ENCODE data around the gene PIH1D1.

Gene PIH1D1

GRCh38 chr19:49465371-49465770 is 13.8 kb upstream of the PIH1D1 start:
- DNase-seq: no peak
- H4K91ac ChIP-seq (ENCODE audit: low read length): no peak overlapping the region
- H3K9me3 ChIP-seq (ENCODE audit: control insufficient read depth, low read length): no peaks in the 10 kb centered on the region
- H2AK5ac ChIP-seq (ENCODE audit: low read length, severe bottlenecking): no peak overlapping the region
- no peak overlapping the region for H3K18ac ChIP-seq (ENCODE audit: low read depth in 1 of 2, low read length in 2 of 2)
- no peak overlapping the region for H4K8ac ChIP-seq (ENCODE audit: low read length)
- H2BK15ac ChIP-seq (ENCODE audit: low read depth, poor library complexity, severe bottlenecking): no peak overlapping the region
- H2BK12ac ChIP-seq (ENCODE audit: low read length in 2 of 2): no peak overlapping the region
- no peak overlapping the region for H2AFZ ChIP-seq (ENCODE audit: low read depth, low read length)
- no peak overlapping the region for H3K4me3 ChIP-seq (ENCODE audit: insufficient read depth in 1 of 2, low read depth in 1 of 2, low read length in 2 of 2)
- H3K23ac ChIP-seq (ENCODE audit: low read length in 2 of 2): no peak overlapping the region
- no peaks in the 10 kb centered on the region for H3K27me3 ChIP-seq (ENCODE audit: control insufficient read depth in 1 of 2, insufficient read depth in 1 of 2, low read length in 2 of 2)
- H3K27ac ChIP-seq (ENCODE audit: low read length, poor library complexity, severe bottlenecking): no peak overlapping the region
- H2BK120ac ChIP-seq (ENCODE audit: low read depth, low read length): no peak overlapping the region
- H3K4me2 ChIP-seq (ENCODE audit: low read length, poor library complexity, severe bottlenecking): no peak overlapping the region
- no peak overlapping the region for H2BK5ac ChIP-seq (ENCODE audit: low read depth, low read length, poor library complexity, severe bottlenecking)
- H3K79me1 ChIP-seq (replicated peaks; ENCODE audit: low read length, poor library complexity, severe bottlenecking): no peaks in the 10 kb centered on the region
- no peak overlapping the region for H3K4ac ChIP-seq (ENCODE audit: low read depth in 1 of 2, low read length in 2 of 2)
- H3K4me1 ChIP-seq (ENCODE audit: control insufficient read depth, insufficient read depth, low read depth, low read length): peaks cover 1% of the 10 kb centered on the region
- H3K9ac ChIP-seq (ENCODE audit: low read length): no peak overlapping the region
- 97% methylated on average over 3 of the region's 3 CpGs for WGBS
- no peak overlapping the region for H3K14ac ChIP-seq (ENCODE audit: low read length in 2 of 2)
- peaks cover 8 to 69% of the 10 kb centered on the region in 2 experiments for H3K36me3 ChIP-seq (ENCODE audit: control insufficient read depth in 1 of 2, insufficient read depth in 2 of 2, low read depth in 1 of 2, low read length in 2 of 2)

DNA sequence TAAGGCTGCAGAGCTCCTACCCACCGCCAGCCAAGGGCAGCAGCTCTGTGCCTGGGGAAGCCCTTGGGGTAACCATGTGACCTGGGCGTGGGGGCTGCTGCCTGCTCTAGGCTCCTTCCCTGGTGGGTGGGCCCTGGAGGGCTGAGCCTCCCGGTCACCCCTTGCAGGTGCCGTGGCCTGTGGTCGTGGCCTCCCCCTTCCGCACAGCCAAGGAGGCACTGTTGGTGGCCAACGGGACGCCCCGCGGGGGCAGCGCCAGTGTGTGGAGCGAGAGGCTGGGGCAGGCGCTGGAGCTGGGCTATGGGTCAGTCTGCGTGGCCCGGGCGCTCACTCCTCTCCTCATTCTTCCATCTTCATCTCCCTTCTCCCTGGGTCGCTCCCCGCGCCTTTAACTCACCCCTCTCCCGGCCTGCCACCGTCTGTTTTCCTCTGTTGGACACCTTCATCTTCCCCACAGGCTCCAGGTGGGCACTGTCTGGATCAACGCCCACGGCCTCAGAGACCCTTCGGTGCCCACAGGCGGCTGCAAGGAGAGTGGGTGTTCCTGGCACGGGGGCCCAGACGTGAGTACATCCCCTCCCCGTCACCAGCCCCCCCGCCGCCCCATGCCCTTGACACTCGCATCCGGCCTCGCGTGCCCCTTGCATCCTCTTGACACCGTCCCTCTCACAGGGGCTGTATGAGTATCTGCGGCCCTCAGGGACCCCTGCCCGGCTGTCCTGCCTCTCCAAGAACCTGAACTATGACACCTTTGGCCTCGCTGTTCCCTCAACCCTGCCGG is 12.5 kb upstream of the PIH1D1 start:
- Histone ChIP-seq H3K4me2 (ENCODE audit: low read length, poor library complexity, severe bottlenecking) (no peak overlapping the region), H2BK120ac (ENCODE audit: low read depth, low read length) (no peak overlapping the region), H2BK15ac (ENCODE audit: low read depth, poor library complexity, severe bottlenecking) (no peak overlapping the region), H3K4me3 (ENCODE audit: insufficient read depth in 1 of 2, low read depth in 1 of 2, low read length in 2 of 2) (no peak overlapping the region), H4K8ac (ENCODE audit: low read length) (no peak overlapping the region), H3K9me3 (ENCODE audit: control insufficient read depth, low read length) (no peaks in the 10 kb centered on the region), H3K79me1 (replicated peaks; ENCODE audit: low read length, poor library complexity, severe bottlenecking) (peaks cover 5% of the 10 kb centered on the region), H3K9ac (ENCODE audit: low read length) (no peak overlapping the region), H2BK5ac (ENCODE audit: low read depth, low read length, poor library complexity, severe bottlenecking) (no peak overlapping the region), H3K4ac (ENCODE audit: low read depth in 1 of 2, low read length in 2 of 2) (no peak overlapping the region), H3K27me3 (ENCODE audit: control insufficient read depth in 1 of 2, insufficient read depth in 1 of 2, low read length in 2 of 2) (no peaks in the 10 kb centered on the region), H2BK12ac (ENCODE audit: low read length in 2 of 2) (no peak overlapping the region), H3K4me1 (ENCODE audit: control insufficient read depth, insufficient read depth, low read depth, low read length) (peaks cover 1% of the 10 kb centered on the region), H3K14ac (ENCODE audit: low read length in 2 of 2) (no peak overlapping the region), H3K36me3 (ENCODE audit: control insufficient read depth in 1 of 2, insufficient read depth in 2 of 2, low read depth in 1 of 2, low read length in 2 of 2) (peaks cover 11 to 68% of the 10 kb centered on the region in 2 experiments), H4K91ac (ENCODE audit: low read length) (no peak overlapping the region), H3K27ac (ENCODE audit: low read length, poor library complexity, severe bottlenecking) (no peak overlapping the region), H3K23ac (ENCODE audit: low read length in 2 of 2) (no peak overlapping the region), H2AK5ac (ENCODE audit: low read length, severe bottlenecking) (no peak overlapping the region), H2AFZ (ENCODE audit: low read depth, low read length) (no peak overlapping the region), H3K18ac (ENCODE audit: low read depth in 1 of 2, low read length in 2 of 2) (no peak overlapping the region)
- no peak for DNase-seq
- WGBS: 96% methylated on average over 38 of the region's 39 CpGs

- H3K4ac ChIP-seq (ENCODE audit: low read depth in 1 of 2, low read length in 2 of 2): no peak overlapping the region
- no peak overlapping the region for H2BK12ac ChIP-seq (ENCODE audit: low read length in 2 of 2)
- no peak overlapping the region for H3K14ac ChIP-seq (ENCODE audit: low read length in 2 of 2)
- peaks cover 12% of the 10 kb centered on the region for H3K79me1 ChIP-seq (replicated peaks; ENCODE audit: low read length, poor library complexity, severe bottlenecking)
- H3K23ac ChIP-seq (ENCODE audit: low read length in 2 of 2): no peak overlapping the region
- no peaks in the 10 kb centered on the region for H3K27me3 ChIP-seq (ENCODE audit: control insufficient read depth in 1 of 2, insufficient read depth in 1 of 2, low read length in 2 of 2)
- no peak overlapping the region for H2AFZ ChIP-seq (ENCODE audit: low read depth, low read length)
- H3K9ac ChIP-seq (ENCODE audit: low read length): no peak overlapping the region
- H2BK15ac ChIP-seq (ENCODE audit: low read depth, poor library complexity, severe bottlenecking): no peak overlapping the region
- no peak overlapping the region for H3K4me2 ChIP-seq (ENCODE audit: low read length, poor library complexity, severe bottlenecking)
- no peak for DNase-seq
- H3K4me3 ChIP-seq (ENCODE audit: insufficient read depth in 1 of 2, low read depth in 1 of 2, low read length in 2 of 2): no peak overlapping the region
- no peak overlapping the region for H2BK5ac ChIP-seq (ENCODE audit: low read depth, low read length, poor library complexity, severe bottlenecking)
- H2AK5ac ChIP-seq (ENCODE audit: low read length, severe bottlenecking): no peak overlapping the region
- no peaks in the 10 kb centered on the region for H3K9me3 ChIP-seq (ENCODE audit: control insufficient read depth, low read length)
- no peak overlapping the region for H3K18ac ChIP-seq (ENCODE audit: low read depth in 1 of 2, low read length in 2 of 2)
- no peak overlapping the region for H2BK120ac ChIP-seq (ENCODE audit: low read depth, low read length)
- H4K91ac ChIP-seq (ENCODE audit: low read length): no peak overlapping the region
- no peak overlapping the region for H4K8ac ChIP-seq (ENCODE audit: low read length)
- H3K27ac ChIP-seq (ENCODE audit: low read length, poor library complexity, severe bottlenecking): no peak overlapping the region
- peaks cover 3% of the 10 kb centered on the region for H3K4me1 ChIP-seq (ENCODE audit: control insufficient read depth, insufficient read depth, low read depth, low read length)
- WGBS: 96% methylated on average over 11 of the region's 12 CpGs
- H3K36me3 ChIP-seq (ENCODE audit: control insufficient read depth in 1 of 2, insufficient read depth in 2 of 2, low read depth in 1 of 2, low read length in 2 of 2): peaks cover 11 to 56% of the 10 kb centered on the region in 2 experiments
Measured at GRCh38 chr19:49462492-49462891, 10.9 kb upstream of the PIH1D1 start.

- 97% methylated on average over 24 of the region's 37 CpGs for WGBS
- no peak for DNase-seq
Measured at GRCh38 chr19:49461656-49462055, 10.0 kb upstream of the PIH1D1 start.

More at GRCh38 chr19:49461656-49462055, 10.0 kb upstream of the PIH1D1 start:
- Histone ChIP-seq H2BK5ac (ENCODE audit: low read depth, low read length, poor library complexity, severe bottlenecking) (no peak overlapping the region), H2BK120ac (ENCODE audit: low read depth, low read length) (no peak overlapping the region), H3K9ac (ENCODE audit: low read length) (no peak overlapping the region), H3K14ac (ENCODE audit: low read length in 2 of 2) (no peak overlapping the region), H2AFZ (ENCODE audit: low read depth, low read length) (no peak overlapping the region), H3K27ac (ENCODE audit: low read length, poor library complexity, severe bottlenecking) (no peak overlapping the region), H3K27me3 (ENCODE audit: control insufficient read depth in 1 of 2, insufficient read depth in 1 of 2, low read length in 2 of 2) (no peaks in the 10 kb centered on the region), H4K8ac (ENCODE audit: low read length) (no peak overlapping the region), H3K4me2 (ENCODE audit: low read length, poor library complexity, severe bottlenecking) (no peak overlapping the region), H3K4ac (ENCODE audit: low read depth in 1 of 2, low read length in 2 of 2) (no peak overlapping the region), H2BK12ac (ENCODE audit: low read length in 2 of 2) (no peak overlapping the region), H2AK5ac (ENCODE audit: low read length, severe bottlenecking) (no peak overlapping the region), H3K79me1 (replicated peaks; ENCODE audit: low read length, poor library complexity, severe bottlenecking) (peaks cover 12% of the 10 kb centered on the region), H3K4me3 (ENCODE audit: insufficient read depth in 1 of 2, low read depth in 1 of 2, low read length in 2 of 2) (no peak overlapping the region), H3K4me1 (ENCODE audit: control insufficient read depth, insufficient read depth, low read depth, low read length) (peaks cover 3% of the 10 kb centered on the region), H3K18ac (ENCODE audit: low read depth in 1 of 2, low read length in 2 of 2) (no peak overlapping the region), H3K9me3 (ENCODE audit: control insufficient read depth, low read length) (no peaks in the 10 kb centered on the region), H4K91ac (ENCODE audit: low read length) (no peak overlapping the region), H2BK15ac (ENCODE audit: low read depth, poor library complexity, severe bottlenecking) (no peak overlapping the region), H3K36me3 (ENCODE audit: control insufficient read depth in 1 of 2, insufficient read depth in 2 of 2, low read depth in 1 of 2, low read length in 2 of 2) (peaks cover 11 to 52% of the 10 kb centered on the region in 2 experiments), H3K23ac (ENCODE audit: low read length in 2 of 2) (no peak overlapping the region)
